NB4 (cell line): ENCODE data around the gene ACVR2B.

Experiments used
- DNase-seq: peaks from one replicate; pipeline ENCODE4 v3.0.0; 2010; ENCODE audit warnings: low read depth
- H3K4me3 ChIP-seq: one replicate; pipeline ENCODE4 v1.5.1; 2011; ENCODE audit warnings: mild to moderate bottlenecking, low read depth, low read length, moderate library complexity
- CTCF ChIP-seq: IDR thresholded peaks from one replicate; pipeline ENCODE4 v1.5.1; 2012; ENCODE audit warnings: low read depth, low read length
- MYC ChIP-seq: IDR thresholded peaks from 2 replicates; pipeline ENCODE4 v1.6.1; 2011; ENCODE audit warnings: low read depth, low read length
- POLR2A ChIP-seq: IDR thresholded peaks from 2 replicates; pipeline ENCODE4 v1.6.1; 2011; ENCODE audit warnings: mild to moderate bottlenecking; ENCODE audit not compliant: insufficient read length; ENCODE audit errors: extremely low read depth
- TF ChIP-seq, protein P1 (sequence below): IDR thresholded peaks from 2 replicates; pipeline ENCODE4 v1.6.1; 2011; ENCODE audit warnings: low read depth, low read length

Gene ACVR2B

GRCh38 chr3:38474928-38475605 is 21.4 kb downstream of the ACVR2B start:
- DNase-seq: no peak

DNA sequence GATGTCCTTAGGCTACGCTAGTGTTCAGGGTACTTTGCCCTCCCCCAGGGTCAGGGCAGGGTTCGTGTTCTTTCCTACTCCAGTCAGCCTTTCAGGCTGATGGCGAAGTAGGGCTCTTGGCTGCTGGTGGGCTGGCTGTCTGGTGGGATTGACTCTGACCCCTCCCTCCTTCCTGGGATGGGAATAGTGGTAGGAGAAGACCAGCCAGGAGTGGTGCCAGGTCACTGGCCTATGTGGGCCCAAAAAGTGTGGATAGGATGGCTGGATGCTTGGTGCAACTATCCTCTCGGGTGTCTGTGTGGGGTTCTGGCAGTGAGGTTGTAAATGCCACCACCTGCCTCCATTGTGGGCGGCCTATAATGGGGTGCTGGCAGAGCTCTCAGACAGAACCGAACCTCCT is 22.0 kb downstream of the ACVR2B start:
- no peak for DNase-seq
- no peak overlapping the region for H3K4me3 ChIP-seq

More at GRCh38 chr3:38474928-38475605, 21.4 kb downstream of the ACVR2B start:
- TF ChIP-seq CTCF (no peak), MYC (no peak), POLR2A (no peak)
- TF ChIP-seq, protein P1, sequence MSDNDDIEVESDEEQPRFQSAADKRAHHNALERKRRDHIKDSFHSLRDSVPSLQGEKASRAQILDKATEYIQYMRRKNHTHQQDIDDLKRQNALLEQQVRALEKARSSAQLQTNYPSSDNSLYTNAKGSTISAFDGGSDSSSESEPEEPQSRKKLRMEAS: no peak
- H3K4me3 ChIP-seq: no peak overlapping the region

GRCh38 chr3:38476157-38476756 is 22.6 kb downstream of the ACVR2B start:
- TF ChIP-seq POLR2A (no peak), CTCF (no peak)
- TF ChIP-seq, protein P1: no peak
- no peak overlapping the region for H3K4me3 ChIP-seq
- DNase-seq: no peak

More for the DNA sequence above, 22.0 kb downstream of the ACVR2B start:
- TF ChIP-seq, protein P1: no peak
- TF ChIP-seq CTCF (no peak), POLR2A (no peak), MYC (no peak)

GRCh38 chr3:38477057-38477820 is 23.5 kb downstream of the ACVR2B start:
- TF ChIP-seq POLR2A (no peak), CTCF (no peak), MYC (no peak)
- TF ChIP-seq, protein P1: no peak
- DNase-seq: no peak
- H3K4me3 ChIP-seq: no peak overlapping the region

- no peak for DNase-seq
- H3K4me3 ChIP-seq: no peak overlapping the region
- TF ChIP-seq CTCF (no peak), MYC (no peak), POLR2A (no peak)
- TF ChIP-seq, protein P1: no peak
These were observed 24.3 kb downstream of the ACVR2B start for GRCh38 chr3:38477839-38478450.
